HEK293T (cell line): ENCODE results near the gene NT5DC4.

Source experiments
- CTCF ChIA-PET: fragments of 350-600 bp; formaldehyde crosslinking; extraction: SDS; loops from one replicate; lab custom pipeline; 2021; ENCODE audit warnings: antibody characterized with exemption, inconsistent platforms; lab: Yijun Ruan, JAX
- POLR2A ChIA-PET: fragments of 350-600 bp; formaldehyde crosslinking; extraction: SDS; loops from one replicate; lab custom pipeline; 2020; ENCODE audit warnings: antibody characterized with exemption, inconsistent platforms; lab: Yijun Ruan, JAX
- DNase-seq: peaks from one replicate; pipeline ENCODE4 v3.0.0; 2012; ENCODE audit warnings: mixed read lengths; ENCODE audit errors: extremely low spot score
- ARNT ChIP-seq: fragments of 450-650 bp; IDR thresholded peaks from 2 replicates; pipeline ENCODE4 v1.6.1; 2017; ENCODE audit warnings: mild to moderate bottlenecking
- BHLHE40 ChIP-seq: fragments of 450-650 bp; IDR thresholded peaks from 2 replicates; pipeline ENCODE4 v1.6.1; 2016; ENCODE audit warnings: mild to moderate bottlenecking, moderate library complexity, borderline replicate concordance
- CTBP1 ChIP-seq: fragments of 450-650 bp; IDR thresholded peaks from 2 replicates; pipeline ENCODE4 v1.6.1; 2016; ENCODE audit warnings: borderline replicate concordance
- ELF4 ChIP-seq: fragments of 450-650 bp; IDR thresholded peaks from 2 replicates; pipeline ENCODE4 v1.6.1; 2017; ENCODE audit warnings: antibody characterized with exemption
- FOXA1 ChIP-seq: fragments of 450-650 bp; IDR thresholded peaks from 2 replicates; pipeline ENCODE4 v1.6.1; 2016; ENCODE audit warnings: mild to moderate bottlenecking
- FOXK2 ChIP-seq: fragments of 450-650 bp; IDR thresholded peaks from 2 replicates; pipeline ENCODE4 v1.6.1; 2016; ENCODE audit warnings: mild to moderate bottlenecking
- FOXM1 ChIP-seq: fragments of 450-650 bp; IDR thresholded peaks from 2 replicates; pipeline ENCODE4 v1.6.1; 2017; ENCODE audit warnings: mild to moderate bottlenecking, borderline replicate concordance
- HDGF ChIP-seq: fragments of 450-650 bp; IDR thresholded peaks from 2 replicates; pipeline ENCODE4 v1.6.1; 2017; ENCODE audit warnings: antibody characterized with exemption, borderline replicate concordance
- L3MBTL2 ChIP-seq: fragments of 450-650 bp; conservative IDR thresholded peaks from 2 replicates; pipeline ENCODE4 v1.6.1; 2016; ENCODE audit warnings: mild to moderate bottlenecking
- LEF1 ChIP-seq: fragments of 450-650 bp; IDR thresholded peaks from 2 replicates; pipeline ENCODE4 v1.6.1; 2017; ENCODE audit warnings: mild to moderate bottlenecking, borderline replicate concordance
- NFRKB ChIP-seq: fragments of 450-650 bp; IDR thresholded peaks from 2 replicates; pipeline ENCODE4 v1.6.1; 2016; ENCODE audit warnings: mild to moderate bottlenecking, moderate library complexity
- PKNOX1 ChIP-seq: fragments of 450-650 bp; IDR thresholded peaks from 2 replicates; pipeline ENCODE4 v1.6.1; 2016
- SP1 ChIP-seq: fragments of 450-650 bp; IDR thresholded peaks from 2 replicates; pipeline ENCODE4 v1.6.1; 2017
- SUZ12 ChIP-seq: fragments of 450-650 bp; IDR thresholded peaks from 2 replicates; pipeline ENCODE4 v1.6.1; 2016; ENCODE audit warnings: mild to moderate bottlenecking
- TARDBP ChIP-seq: fragments of 450-650 bp; IDR thresholded peaks from 2 replicates; pipeline ENCODE4 v1.6.1; 2016
- ZNF384 ChIP-seq: fragments of 450-650 bp; IDR thresholded peaks from 2 replicates; pipeline ENCODE4 v1.6.1; 2016

NT5DC4 gene

GRCh38 chr2:112720785-112721184 is at the start of gene NT5DC4:
NT5DC4 (plus strand) TSS chr2:112721020; CDS start chr2:112721080, 60 bp downstream.
- TF ChIP-seq FOXA1, result no peak
- no peak for TF ChIP-seq FOXK2
- TF ChIP-seq ARNT, result no peak
- no peak for TF ChIP-seq HDGF
- TF ChIP-seq TARDBP, result no peak
- TF ChIP-seq BHLHE40, result no peak
- TF ChIP-seq ELF4, result no peak
- TF ChIP-seq LEF1, result no peak
- no peak for DNase-seq
- CTCF ChIA-PET, result no interaction called here
- POLR2A ChIA-PET, result no interaction called here

DNA sequence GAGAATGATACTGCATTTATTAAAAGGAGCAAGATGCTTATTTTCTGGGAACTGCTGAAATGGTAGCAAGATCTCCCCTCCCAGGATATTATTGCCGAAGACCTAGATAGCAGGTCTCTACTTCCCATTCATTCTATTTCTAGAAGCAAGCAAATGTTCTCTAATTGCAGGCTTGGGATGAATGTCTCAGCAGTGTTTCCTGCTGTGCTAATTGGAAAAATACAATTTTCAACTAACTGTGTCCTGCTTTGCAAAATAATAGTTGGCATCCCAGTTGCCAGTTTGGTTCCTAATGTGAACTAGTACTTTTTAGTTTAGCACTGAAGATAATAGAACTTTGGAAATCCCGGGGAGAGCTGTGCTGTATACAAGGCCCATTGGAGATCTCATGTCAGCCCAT is 49.0 kb upstream of the NT5DC4 start:
- CTCF ChIA-PET, result no interaction called here
- no peak for DNase-seq
- TF ChIP-seq ELF4 (no peak), SP1 (no peak), FOXK2 (no peak), BHLHE40 (no peak)
- POLR2A ChIA-PET, result interaction anchor here (0.8 kb wide), 1 partner anchor 12 kb away, joined by 3 read pairs; no protein-coding TSS in a partner anchor

DNA sequence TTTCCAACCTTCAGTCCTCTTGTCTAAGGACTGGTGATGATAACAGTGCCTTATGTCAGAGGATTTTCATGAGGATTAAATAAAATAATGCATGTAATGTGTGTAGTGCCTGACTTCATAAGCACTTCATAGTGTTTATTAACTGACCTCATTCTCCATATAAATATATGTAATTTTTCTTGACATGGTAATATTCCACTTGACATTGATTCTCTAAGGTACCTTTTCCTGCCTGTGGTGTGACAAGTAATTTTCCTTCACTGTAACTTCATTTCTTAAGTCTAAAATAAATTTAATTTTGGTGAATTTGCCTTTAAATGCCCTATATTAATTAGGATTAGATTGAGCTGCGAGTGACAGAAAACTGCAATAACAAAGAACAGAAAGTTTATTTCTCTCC is 47.8 kb upstream of the NT5DC4 start:
- no peak for TF ChIP-seq ELF4
- TF ChIP-seq HDGF, result no peak
- no peak for TF ChIP-seq FOXM1
- TF ChIP-seq ZNF384, result no peak
- TF ChIP-seq FOXA1, result no peak
- no peak for TF ChIP-seq CTBP1
- TF ChIP-seq TARDBP, result no peak
- TF ChIP-seq SP1, result no peak
- TF ChIP-seq L3MBTL2, result no peak
- TF ChIP-seq BHLHE40, result no peak
- TF ChIP-seq PKNOX1, result no peak
- no peak for TF ChIP-seq NFRKB
- TF ChIP-seq ARNT, result no peak
- TF ChIP-seq SUZ12, result no peak
- no peak for TF ChIP-seq LEF1
- no peak for TF ChIP-seq FOXK2
- no peak for DNase-seq
- ChIA-PET POLR2A (no interaction called here), CTCF (no interaction called here)

DNA sequence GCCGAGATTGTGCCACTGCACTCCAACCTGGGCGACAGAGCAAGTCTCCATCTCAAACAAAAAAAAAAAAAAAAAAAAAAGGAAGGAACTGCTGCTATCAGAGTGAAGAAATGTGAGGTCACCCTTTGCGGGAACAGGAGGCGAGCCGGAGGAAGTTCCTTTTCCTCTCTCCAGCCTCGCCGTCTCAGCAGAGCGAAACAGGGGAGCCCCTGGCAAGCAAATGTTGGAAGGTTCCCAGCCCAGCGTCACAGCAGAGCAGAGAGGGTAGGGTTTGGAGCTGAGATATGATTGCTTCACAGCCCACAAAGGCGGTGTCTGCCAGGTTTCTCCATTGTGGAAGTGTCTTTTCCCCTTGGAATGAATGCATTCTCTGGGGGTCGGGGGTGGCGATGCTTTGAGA is 46.6 kb upstream of the NT5DC4 start:
- DNase-seq, result no peak
- POLR2A ChIA-PET, result no interaction called here
- CTCF ChIA-PET, result no interaction called here
- TF ChIP-seq L3MBTL2, result no peak
- TF ChIP-seq ARNT, result no peak
- no peak for TF ChIP-seq NFRKB
- no peak for TF ChIP-seq ZNF384
- TF ChIP-seq SUZ12, result no peak
- TF ChIP-seq HDGF, result no peak
- TF ChIP-seq LEF1, result no peak
- no peak for TF ChIP-seq TARDBP
- TF ChIP-seq FOXK2, result no peak
- no peak for TF ChIP-seq SP1
- TF ChIP-seq ELF4, result no peak

GRCh38 chr2:112679484-112679883 is 41.3 kb upstream of the NT5DC4 start:
- no peak for DNase-seq
- TF ChIP-seq ELF4 (no peak), L3MBTL2 (no peak), FOXA1 (no peak), ARNT (no peak), ZNF384 (no peak), FOXK2 (no peak), HDGF (no peak)
- ChIA-PET CTCF (interaction anchor here (0.6 to 0.9 kb wide), 2 partner anchors 28 to 34 kb away, joined by 3 to 4 read pairs; no protein-coding TSS in a partner anchor), POLR2A (no interaction called here)

- TF ChIP-seq PKNOX1 (no peak), FOXA1 (no peak), L3MBTL2 (no peak), SP1 (no peak), TARDBP (no peak), HDGF (no peak), ARNT (no peak), SUZ12 (no peak), NFRKB (no peak), ZNF384 (no peak), FOXM1 (no peak), LEF1 (no peak)
- ChIA-PET CTCF (interaction anchor here (0.9 kb wide), 1 partner anchor 36 kb away, joined by 3 read pairs; no protein-coding TSS in a partner anchor), POLR2A (no interaction called here)
- no peak for DNase-seq
These were observed 40.1 kb upstream of the NT5DC4 start for GRCh38 chr2:112680666-112681101.

DNA sequence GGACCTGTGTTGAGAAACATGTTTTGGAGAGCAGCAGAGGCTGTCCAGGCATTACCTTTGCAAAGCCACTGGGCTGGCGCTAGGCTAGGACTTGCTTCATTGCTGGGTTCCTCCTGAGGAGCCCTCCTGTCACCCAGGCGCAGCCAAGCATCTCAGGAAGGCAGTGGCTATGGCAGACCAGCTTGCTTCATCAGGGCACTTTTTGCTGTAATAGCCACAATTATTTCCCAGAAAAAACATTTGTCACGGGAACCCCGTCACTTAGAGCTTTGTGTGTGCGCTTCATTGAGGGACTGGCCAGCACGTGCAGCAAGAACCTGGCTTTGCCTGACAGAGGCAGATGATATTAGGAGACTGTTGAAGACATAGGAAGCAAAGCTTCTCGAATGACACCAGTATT is 38.7 kb upstream of the NT5DC4 start:
- ChIA-PET POLR2A (no interaction called here), CTCF (no interaction called here)
- DNase-seq, result no peak

More for the DNA sequence above, 38.7 kb upstream of the NT5DC4 start:
- TF ChIP-seq FOXK2 (no peak), FOXM1 (no peak), PKNOX1 (no peak)
